Activated T-helper 9 cell treated with anti-CD3 and anti-CD28 coated beads, Interleukin-2, amount 50 U/mL, for 16 hours (primary cell): ENCODE data around the gene DIP2C.
A peak's percentile ranks its signal among the peaks of the same experiment; 100 is the strongest.
"Not testable (repeated sequence)": the region's sequence is repeated elsewhere in the genome, so short reads cannot be mapped to it uniquely, and the experiment has no call there.

Source experiments
- DNase-seq: peaks from one replicate; pipeline ENCODE4 v3.0.0-alpha.2; 2020; ENCODE audit warnings: low read depth

The DIP2C gene

DNA sequence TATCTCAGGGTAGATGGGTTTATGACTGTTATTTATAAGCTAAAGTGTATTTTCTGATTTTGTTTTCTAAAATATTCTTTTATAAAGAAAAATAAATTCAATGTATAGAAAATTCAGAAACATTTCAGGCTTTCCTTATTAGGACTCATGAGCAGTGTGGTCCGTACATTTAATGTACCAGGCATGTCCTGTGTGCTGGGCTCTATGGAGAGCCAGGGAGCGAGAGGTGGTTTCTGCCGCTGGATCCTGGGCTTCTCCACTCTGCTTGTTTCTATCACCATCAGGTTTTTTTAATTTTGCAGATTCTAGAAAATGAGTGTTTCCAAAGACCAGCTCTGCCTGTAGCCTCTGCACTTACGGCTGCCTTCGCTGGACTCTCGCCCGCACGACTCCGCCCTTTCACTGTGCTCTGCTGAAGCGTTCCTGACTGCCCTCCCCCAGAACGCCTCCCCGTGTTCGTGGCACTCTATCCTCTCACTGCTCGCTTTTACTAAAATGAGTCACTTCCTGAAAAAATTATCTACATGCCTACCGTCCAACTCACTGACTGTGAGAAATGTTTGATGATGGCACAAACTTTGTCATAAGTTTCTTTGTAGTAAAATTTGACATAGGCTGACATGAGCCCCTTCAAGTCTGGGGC lies 365.7 kb downstream of the DIP2C start:
- DNase-seq, result peak; percentile 25

- DNase-seq, result not testable (repeated sequence)
Measured at GRCh38 chr10:323046-323445, 366.4 kb downstream of the DIP2C start.

DNA sequence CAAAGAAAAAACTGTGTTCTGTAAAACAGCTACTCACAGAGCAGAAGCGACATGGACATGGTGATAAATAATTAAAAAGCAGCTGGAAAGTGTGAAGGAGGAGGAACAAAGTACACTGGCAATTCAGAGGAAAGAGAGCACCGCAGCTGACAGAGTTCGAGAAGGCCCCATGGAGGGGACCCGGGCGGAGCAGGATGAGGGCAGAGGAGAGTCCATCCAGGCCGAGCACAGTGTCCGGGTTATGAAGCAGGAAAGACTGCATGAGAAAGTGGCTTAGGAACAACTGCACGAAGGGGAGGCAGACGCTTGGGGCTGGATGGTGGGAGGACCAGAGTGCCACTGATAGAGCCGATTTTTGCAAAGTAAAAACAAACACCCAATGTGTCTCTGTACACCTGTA lies 368.7 kb downstream of the DIP2C start:
- DNase-seq, result no peak

- DNase-seq, result no peak
Measured at GRCh38 chr10:317926-318325, 371.5 kb downstream of the DIP2C start.

GRCh38 chr10:317271-317769 lies 372.1 kb downstream of the DIP2C start:
- no peak for DNase-seq

- DNase-seq, result no peak
Measured at GRCh38 chr10:316390-316789, 373.1 kb downstream of the DIP2C start.

DNA sequence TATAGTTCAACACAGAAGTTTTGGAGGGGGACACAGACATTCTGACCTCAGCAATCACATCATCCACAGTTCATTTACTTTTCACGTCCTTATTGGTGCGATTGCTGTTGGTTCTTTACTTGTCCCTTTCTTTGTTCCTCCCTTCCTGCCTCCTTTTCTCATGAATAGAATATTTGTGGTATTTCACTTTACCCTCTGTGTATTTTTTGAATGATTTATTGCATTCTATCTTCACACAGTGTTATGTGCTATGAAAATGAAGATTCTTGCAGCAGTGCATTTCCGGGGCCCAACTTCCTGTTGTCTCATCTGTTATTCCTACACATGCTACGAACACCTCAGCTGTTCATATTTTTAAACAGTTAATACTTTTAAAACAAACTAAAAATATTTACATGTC lies 374.6 kb downstream of the DIP2C start:
- DNase-seq, result no peak

- DNase-seq, result no peak
Measured at GRCh38 chr10:314381-314780, 375.1 kb downstream of the DIP2C start.

DNA sequence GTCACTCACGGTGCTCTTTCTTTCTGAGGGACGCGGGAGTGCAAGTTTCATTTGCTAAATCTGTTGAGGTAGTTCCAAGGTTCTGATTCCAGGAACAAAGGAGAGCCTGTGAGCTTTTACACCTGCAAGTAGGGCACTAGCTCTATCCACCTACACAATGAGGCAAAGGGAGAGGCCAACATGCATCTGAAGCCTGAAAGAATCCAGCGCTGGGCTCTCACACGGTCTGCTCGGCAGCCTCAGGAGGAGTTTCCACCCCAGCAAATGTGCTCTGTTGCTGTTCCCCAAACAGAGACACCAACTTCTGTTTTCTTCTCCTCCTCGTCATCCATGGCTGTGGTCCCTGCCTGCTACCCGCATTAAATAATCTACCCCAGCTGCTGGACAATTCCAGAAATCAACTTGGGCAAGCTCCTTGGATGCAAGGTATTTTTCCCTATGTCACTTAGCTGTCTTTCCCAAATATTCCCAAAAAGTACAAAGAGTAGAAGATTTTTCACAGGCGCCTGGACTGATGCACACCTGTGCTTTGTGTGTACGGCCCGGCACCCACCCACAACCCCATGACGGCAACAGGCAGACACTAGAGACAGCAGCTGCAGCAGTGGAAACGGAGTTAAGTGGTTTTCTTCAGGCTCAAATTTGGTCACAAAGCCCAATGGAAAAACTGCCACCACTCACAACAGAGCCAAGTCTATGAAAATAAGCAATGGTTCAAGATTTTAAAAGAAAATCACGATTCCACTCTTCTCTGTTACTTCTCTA lies 377.4 kb downstream of the DIP2C start:
- DNase-seq, result no peak

GRCh38 chr10:310976-311639 lies 378.4 kb downstream of the DIP2C start:
- no peak for DNase-seq

- no peak for DNase-seq
Measured at GRCh38 chr10:310371-310770, 379.1 kb downstream of the DIP2C start.

DNA sequence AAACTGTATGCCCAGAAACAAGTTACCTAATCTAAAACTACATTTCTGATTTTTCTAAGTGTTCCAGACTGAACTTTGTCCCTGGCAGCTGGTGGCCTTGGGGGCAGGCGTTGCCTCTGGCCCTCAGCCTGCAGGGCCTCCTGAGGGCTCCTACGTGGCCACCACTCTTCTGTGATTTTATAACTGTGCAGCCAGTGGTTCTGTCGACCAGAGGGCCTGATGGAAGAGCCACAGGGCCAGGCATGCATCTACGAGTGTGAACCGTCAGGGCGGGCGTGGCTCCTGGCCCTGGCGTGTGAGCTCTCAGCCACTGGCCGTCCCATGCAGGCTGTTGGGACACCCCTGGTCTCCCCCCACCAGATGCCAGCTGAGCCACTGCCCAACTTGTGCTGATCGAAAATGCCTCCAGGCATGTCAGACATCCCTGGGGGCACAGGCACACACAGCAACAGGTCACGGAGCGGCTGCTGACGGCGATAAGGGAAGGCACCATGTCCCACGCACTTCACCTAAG lies 380.8 kb downstream of the DIP2C start:
- no peak for DNase-seq

DNA sequence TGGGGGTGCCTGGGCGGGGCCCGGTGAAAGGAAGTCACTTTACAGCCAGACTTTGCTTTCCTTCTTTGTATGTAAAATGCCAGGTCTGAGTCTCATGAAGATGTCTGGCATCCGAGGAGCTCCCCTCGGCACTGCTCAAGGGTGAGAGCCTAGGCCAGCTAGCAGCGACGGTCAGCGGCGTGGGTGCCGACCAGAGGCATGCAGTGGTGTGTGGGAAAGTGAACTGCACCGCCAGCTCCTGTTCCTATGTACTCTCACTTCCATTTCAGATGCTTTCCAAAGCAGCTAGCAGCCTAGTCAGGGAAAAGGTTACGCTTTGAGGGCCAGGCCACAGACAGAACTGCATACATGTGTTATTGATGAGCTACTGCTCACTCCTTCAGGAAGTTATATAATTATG lies 381.4 kb downstream of the DIP2C start:
- DNase-seq, result no peak

DNA sequence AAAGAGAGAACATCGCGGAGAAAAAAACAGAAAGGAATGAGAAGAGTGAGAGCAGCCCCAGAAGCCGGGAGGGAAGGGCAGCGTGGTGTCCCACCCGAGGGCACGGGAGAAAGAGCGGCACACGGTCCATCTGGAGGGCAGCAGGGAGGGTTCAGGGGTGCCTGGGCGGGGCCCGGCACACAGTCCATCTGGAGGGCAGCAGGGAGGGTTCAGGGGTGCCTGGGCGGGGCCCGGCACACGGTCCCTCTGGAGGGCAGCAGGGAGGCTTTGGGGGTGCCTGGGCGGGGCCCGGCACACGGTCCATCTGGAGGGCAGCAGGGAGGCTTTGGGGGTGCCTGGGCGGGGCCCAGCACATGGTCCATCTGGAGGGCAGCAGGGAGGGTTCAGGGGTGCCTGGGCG lies 381.8 kb downstream of the DIP2C start:
- no peak for DNase-seq

- DNase-seq, result no peak
Measured at GRCh38 chr10:306675-307185, 382.7 kb downstream of the DIP2C start.

- DNase-seq, result no peak
Measured at GRCh38 chr10:306007-306674, 383.3 kb downstream of the DIP2C start.

- no peak for DNase-seq
Measured at GRCh38 chr10:305034-305433, 384.4 kb downstream of the DIP2C start.

DNA sequence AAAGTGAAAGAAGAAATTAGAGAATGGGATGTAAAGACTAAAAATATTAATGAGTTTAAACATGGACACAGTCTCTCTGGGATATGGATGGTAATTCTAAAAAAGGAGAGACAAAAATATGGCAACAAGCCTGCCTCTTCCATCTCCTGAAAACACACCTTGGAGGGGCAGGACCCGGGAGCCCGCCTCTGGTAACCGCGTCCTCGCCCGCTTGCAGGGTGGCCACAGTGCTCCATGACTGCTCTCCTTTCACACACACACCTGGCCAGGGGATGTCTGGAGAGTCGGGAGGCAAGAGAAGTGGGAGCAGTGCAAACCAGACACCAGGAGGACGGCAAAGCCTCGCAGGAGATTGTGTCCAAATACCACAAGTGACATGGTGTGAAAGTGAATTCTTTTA lies 387.9 kb downstream of the DIP2C start:
- DNase-seq, result no peak

DNA sequence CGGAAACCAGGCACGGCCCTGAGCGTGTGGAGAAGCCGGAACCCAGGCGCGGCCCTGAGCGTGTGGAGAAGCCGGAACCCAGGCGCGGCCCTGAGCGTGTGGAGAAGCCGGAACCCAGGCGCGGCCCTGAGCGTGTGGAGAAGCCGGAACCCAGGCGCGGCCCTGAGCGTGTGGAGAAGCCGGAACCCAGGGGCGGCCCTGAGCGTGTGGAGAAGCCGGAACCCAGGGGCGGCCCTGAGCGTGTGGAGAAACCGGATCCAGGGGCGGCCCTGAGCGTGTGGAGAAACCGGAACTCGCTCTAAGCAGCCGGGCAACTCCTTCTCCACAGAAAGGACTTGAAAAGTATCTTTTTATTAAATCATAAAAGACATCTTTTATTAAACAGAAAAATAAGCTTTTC lies 388.9 kb downstream of the DIP2C start:
- DNase-seq, result not testable (repeated sequence)

DNA sequence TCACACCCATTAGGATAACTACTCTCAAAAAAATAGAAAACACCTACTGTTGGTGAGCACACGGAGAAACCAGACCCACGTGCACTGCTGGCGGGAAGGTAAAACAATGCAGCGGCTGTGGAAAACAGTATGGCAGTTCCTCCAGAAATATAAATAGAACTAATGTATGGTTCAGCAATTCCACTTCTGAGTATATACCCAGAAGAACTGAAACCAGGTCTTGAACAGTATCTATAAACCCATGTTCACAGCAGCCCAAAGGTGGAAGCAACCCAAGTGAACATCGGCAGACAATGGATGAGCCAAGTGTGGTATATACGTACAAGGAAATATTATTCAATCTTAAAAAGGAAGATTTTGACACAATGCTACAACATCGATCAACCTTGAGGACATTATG lies 389.5 kb downstream of the DIP2C start:
- no peak for DNase-seq

DNA sequence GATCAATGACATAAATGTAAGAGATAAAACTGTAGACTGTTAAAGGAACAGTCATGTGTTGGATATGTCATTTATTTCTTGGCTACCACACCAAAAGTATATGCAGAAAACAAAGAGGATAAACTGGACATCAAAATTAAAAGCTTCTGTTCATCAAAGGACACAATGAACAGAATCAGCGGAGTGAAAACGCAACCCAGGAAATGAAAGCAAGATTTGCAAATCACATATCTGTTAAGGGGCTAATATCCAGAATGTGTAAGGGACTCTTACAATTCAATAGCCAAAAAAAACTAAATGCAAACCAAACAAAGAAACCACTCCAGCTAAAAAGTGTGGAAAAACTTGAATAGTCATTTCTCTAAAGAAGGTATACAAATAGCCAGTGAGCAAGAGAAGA lies 390.0 kb downstream of the DIP2C start:
- DNase-seq, result no peak

DNA sequence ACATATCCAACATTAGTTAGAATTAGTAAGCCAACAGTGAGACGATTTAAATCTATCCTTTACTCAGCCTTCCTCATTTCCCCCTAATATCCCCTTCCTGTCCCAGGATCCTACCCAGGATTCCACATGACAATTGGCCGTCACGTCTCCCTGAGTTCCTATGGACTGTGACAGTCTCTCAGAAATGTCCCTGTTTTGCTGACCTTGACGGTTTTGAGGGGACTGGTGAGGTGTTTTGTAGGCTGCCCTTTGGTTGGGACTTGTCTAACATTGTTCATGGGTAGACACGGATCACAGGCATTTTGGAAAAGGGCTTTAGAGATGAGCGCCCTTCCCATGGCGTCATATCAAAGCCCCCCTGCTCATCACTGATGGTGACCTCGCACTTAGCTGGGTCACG lies 391.4 kb downstream of the DIP2C start:
- no peak for DNase-seq
